Mammary epithelial cell (primary cell): Measurements from ENCODE around the gene PTPDC1.

Source experiments
- CTCF ChIP-seq, 2 donors: IDR thresholded peaks in 1 of 2; conservative IDR thresholded peaks in 1 of 2; 2 replicates each; pipeline ENCODE4 v1.5.1; 2011 to 2012; ENCODE audit warnings: inconsistent platforms in 2 of 2, low read length in 2 of 2, mild to moderate bottlenecking in 2 of 2, control low read depth in 1 of 2, low read depth in 1 of 2; ENCODE audit not compliant: insufficient read depth in 1 of 2; ENCODE audit errors: extremely low read depth in 1 of 2
- EZH2 ChIP-seq: IDR thresholded peaks from 2 replicates; pipeline ENCODE4 v1.6.1; 2012; ENCODE audit warnings: low read length, inconsistent platforms, borderline replicate concordance

- TF ChIP-seq EZH2 (no peak), CTCF (conservative IDR thresholded peaks at IDR 0.05 in 1 of 2, IDR thresholded peaks at IDR 0.05 in 1 of 2; ENCODE audit: extremely low read depth in 1 of 2, insufficient read depth in 1 of 2, low read depth in 1 of 2, low read length in 2 of 2) (no peak)
These were observed 41.5 kb upstream of the PTPDC1 start for GRCh38 chr9:94042516-94043360.
